Measurements from ENCODE around the gene CDH4. TPM values are rescaled to one million over a fixed set of nuclear protein-coding genes. Genes with fewer than 3 reads are reported as not detected.

Gene CDH4
- total RNA-seq, 6 donors from 2014 or later: 0.20 to 1.0 (median 0.40) TPM; not detected in 1

- TF ChIP-seq CTCF (IDR thresholded peaks at IDR 0.05) (no peak), POLR2A (IDR thresholded peaks at IDR 0.05) (no peak)
- Histone ChIP-seq H3K4me3 (no peak overlapping the region), H3K36me3 (no peaks in the 10 kb centered on the region), H3K4me1 (no peaks in the 10 kb centered on the region), H3K27me3 (no peaks in the 10 kb centered on the region), H3K9me3 (no peaks in the 10 kb centered on the region), H3K27ac (no peak overlapping the region)
- ATAC-seq (ENCODE audit: low FRiP score in 2 of 2) (no peak), DNase-seq (no peak)
- 50 to 69% methylated on average over 12 of the region's 12 CpGs for WGBS, 2 donors
Measured at GRCh38 chr20:61303675-61304074, 51.6 kb downstream of the CDH4 start.

DNA sequence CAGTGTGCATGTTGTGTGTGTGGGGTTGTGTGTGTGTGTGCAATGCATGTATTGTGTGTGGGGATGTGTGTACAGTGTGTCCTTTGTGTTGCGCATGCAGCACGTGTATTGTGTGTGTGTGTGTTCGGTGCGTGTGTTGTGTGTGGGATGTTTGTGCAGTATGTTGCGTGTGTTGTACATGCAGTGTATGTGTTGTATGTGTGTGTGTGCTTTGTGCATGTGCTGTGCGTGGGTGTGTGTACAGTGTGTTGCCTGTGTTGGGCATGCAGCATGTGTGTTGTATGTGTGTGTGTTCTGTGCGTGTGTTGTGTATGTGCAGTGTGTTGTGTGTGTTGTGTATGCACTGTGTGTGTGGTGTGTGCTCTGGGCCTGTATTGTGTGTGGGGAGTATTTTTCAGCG is 52.7 kb downstream of the CDH4 start:
- WGBS, 2 donors: 89 to 96% methylated on average over 8 of the region's 8 CpGs
- ATAC-seq (ENCODE audit: low FRiP score in 2 of 2): no peak
- TF ChIP-seq POLR2AphosphoS5 (IDR thresholded peaks at IDR 0.05): no peak
- no peak for TF ChIP-seq CTCF (IDR thresholded peaks at IDR 0.05)
- no peak for TF ChIP-seq POLR2A (IDR thresholded peaks at IDR 0.05)
- TF ChIP-seq EP300 (IDR thresholded peaks at IDR 0.05): no peak

GRCh38 chr20:61306937-61307475 is 54.9 kb downstream of the CDH4 start:
- TF ChIP-seq POLR2A (IDR thresholded peaks at IDR 0.05) (no peak), CTCF (IDR thresholded peaks at IDR 0.05) (no peak), EP300 (IDR thresholded peaks at IDR 0.05) (no peak), POLR2AphosphoS5 (IDR thresholded peaks at IDR 0.05) (no peak)
- H3K36me3 ChIP-seq: no peaks in the 10 kb centered on the region
- 79 to 83% methylated on average over 10 of the region's 10 CpGs for WGBS, 2 donors
- H3K4me1 ChIP-seq: no peaks in the 10 kb centered on the region
- H3K27ac ChIP-seq: no peak overlapping the region
- DNase-seq: no peak
- H3K9me3 ChIP-seq: no peaks in the 10 kb centered on the region
- no peaks in the 10 kb centered on the region for H3K27me3 ChIP-seq
- no peak overlapping the region for H3K4me3 ChIP-seq
- no peak for ATAC-seq (ENCODE audit: low FRiP score in 2 of 2)

More for the DNA sequence above, 52.7 kb downstream of the CDH4 start:
- Histone ChIP-seq H3K4me1 (no peaks in the 10 kb centered on the region), H3K4me3 (no peak overlapping the region), H3K27ac (no peak overlapping the region), H3K36me3 (no peaks in the 10 kb centered on the region), H3K9me3 (no peaks in the 10 kb centered on the region), H3K27me3 (no peaks in the 10 kb centered on the region)
- DNase-seq: no peak

DNA sequence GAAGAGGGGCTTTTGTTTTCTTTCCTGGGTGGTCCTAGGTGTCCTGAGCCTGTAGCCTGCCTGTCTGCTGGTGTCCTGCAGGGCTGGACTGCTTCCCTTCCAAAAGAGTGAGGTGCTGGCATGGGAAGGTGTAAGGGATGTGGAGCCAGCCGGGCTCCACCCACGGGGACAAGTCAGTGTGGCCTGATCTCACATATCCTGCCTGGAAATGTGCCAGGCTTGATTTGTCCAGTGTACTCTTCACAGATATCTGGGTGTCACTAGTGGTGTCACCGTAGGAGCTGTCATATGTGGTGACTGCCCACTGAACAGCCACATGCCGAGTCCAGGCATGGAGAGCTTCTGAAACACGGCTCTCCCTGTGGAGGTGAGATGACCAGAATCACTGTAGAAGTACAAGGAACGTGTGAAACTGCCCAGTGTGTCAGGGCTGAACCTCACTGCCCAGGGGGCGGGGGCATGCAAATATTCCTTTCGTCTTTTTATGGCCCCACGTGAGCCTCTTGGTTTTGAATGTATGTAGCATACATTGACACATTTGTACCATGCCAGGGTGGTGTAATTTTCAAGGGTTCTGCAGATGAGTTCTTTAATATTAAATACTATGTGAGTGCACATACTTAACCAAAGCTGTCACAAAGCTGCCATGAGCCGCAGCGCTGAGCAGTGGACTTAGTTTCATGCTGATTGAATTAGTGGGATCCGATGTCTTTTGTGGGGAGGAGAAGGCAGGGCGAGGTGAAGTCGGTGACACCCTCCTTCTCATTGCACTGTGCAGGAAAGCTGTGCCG is 55.8 kb downstream of the CDH4 start:
- H3K4me3 ChIP-seq: no peak overlapping the region
- H3K4me1 ChIP-seq: no peaks in the 10 kb centered on the region
- H3K36me3 ChIP-seq: no peaks in the 10 kb centered on the region
- no peak for DNase-seq
- no peak for ATAC-seq (ENCODE audit: low FRiP score in 2 of 2)
- TF ChIP-seq POLR2A (IDR thresholded peaks at IDR 0.05) (no peak), CTCF (IDR thresholded peaks at IDR 0.05) (no peak)
- no peak overlapping the region for H3K27ac ChIP-seq
- 67 to 77% methylated on average over 6 to 15 of the region's 15 CpGs for WGBS, 2 donors
- no peaks in the 10 kb centered on the region for H3K27me3 ChIP-seq
- H3K9me3 ChIP-seq: no peaks in the 10 kb centered on the region

GRCh38 chr20:61308477-61308774 is 56.4 kb downstream of the CDH4 start:
- Histone ChIP-seq H3K27me3 (no peaks in the 10 kb centered on the region), H3K9me3 (no peaks in the 10 kb centered on the region), H3K36me3 (no peaks in the 10 kb centered on the region), H3K4me3 (no peak overlapping the region), H3K27ac (no peak overlapping the region), H3K4me1 (no peaks in the 10 kb centered on the region)
- WGBS, 2 donors: 44 to 61% methylated on average over 2 of the region's 2 CpGs
- DNase-seq (no peak), ATAC-seq (ENCODE audit: low FRiP score in 2 of 2) (no peak)
- TF ChIP-seq CTCF (IDR thresholded peaks at IDR 0.05) (no peak), POLR2AphosphoS5 (IDR thresholded peaks at IDR 0.05) (no peak), EP300 (IDR thresholded peaks at IDR 0.05) (no peak), POLR2A (IDR thresholded peaks at IDR 0.05) (no peak)

Measured in upper lobe of left lung (tissue), 6 donors.